ENCODE results near the gene GALNT9. TPM values are rescaled to one million over a fixed set of nuclear protein-coding genes. Genes with fewer than 3 reads are reported as not detected.
A peak's percentile ranks its signal among the peaks of the same experiment; 100 is the strongest.

Gene GALNT9
- total RNA-seq, 1 experiment from 2014 or later, result not detected

DNA sequence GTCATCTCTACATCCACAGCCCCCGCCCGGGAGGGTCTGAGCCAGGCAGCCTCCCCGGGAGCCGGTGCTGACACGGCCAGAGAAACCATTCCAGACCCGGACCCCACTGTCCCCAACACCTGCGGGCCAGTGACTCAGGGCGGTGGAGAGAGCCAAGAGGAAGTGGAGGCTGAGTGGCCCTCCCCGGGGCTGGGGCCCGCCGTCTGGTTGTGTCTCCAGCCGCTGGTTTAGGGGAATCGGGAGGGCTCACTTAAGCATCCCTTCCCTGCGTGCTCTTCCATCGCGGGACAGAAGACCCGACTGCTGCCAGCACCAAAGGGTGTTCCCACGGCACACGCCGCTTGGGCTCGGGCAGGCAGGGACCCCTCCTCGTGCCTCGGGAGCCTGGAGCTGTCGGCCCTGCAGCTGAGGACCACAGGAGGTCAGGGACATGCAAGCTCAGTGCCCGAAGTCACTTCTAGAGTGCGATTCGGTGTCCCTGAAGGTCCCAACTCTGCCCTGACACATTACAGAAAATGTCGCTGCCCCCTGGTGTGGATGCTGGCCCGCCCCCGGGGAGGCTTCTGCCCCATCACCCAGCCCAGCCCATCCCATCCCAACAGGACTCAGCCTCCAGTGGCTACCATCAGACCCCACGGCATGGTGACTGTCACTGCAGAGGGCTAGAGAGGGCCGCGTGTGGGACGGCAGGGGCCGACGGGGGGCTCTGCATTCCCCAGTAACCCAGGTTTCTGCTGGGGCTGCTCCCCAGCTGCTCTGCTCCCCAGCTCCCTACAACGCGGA, 50.8 kb downstream of the GALNT9 start:
- Histone ChIP-seq H3K27ac (no peak overlapping the region), H3K27me3 (replicated peaks) (peaks cover 22% of the 10 kb centered on the region), H3K4me1 (replicated peaks) (no peaks in the 10 kb centered on the region), H3K4me3 (no peak overlapping the region), H3K36me3 (no peaks in the 10 kb centered on the region), H3K9me3 (replicated peaks) (no peaks in the 10 kb centered on the region)
- DNase-seq (ENCODE audit: low read depth in 1 of 2, low spot score in 2 of 2), result no peak

DNA sequence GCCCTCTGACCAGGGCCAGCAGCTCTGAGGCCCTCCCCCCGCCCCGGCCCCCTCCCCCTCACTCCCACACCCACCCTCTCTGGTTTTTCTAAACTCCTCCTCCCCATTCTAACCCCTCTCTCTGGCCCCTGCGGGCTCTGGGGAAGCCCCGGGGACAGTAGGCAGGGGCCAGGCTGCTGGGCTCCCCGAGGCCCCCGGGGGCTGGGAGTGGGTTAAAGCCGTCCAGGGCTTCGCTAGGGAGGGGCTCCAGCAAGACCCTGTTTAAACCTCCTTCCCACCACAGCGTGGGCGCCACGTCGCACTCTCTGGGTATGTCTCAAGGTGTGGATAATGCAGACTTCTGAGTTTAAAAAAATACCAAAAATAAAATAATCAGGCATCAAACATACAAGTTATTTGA, 51.4 kb downstream of the GALNT9 start:
- no peaks in the 10 kb centered on the region for H3K4me1 ChIP-seq (replicated peaks)
- H3K27ac ChIP-seq, result no peak overlapping the region
- no peaks in the 10 kb centered on the region for H3K36me3 ChIP-seq
- H3K27me3 ChIP-seq (replicated peaks), result peaks cover 22% of the 10 kb centered on the region
- no peak for DNase-seq (ENCODE audit: low read depth in 1 of 2, low spot score in 2 of 2)
- H3K4me3 ChIP-seq, result no peak overlapping the region
- no peaks in the 10 kb centered on the region for H3K9me3 ChIP-seq (replicated peaks)

DNA sequence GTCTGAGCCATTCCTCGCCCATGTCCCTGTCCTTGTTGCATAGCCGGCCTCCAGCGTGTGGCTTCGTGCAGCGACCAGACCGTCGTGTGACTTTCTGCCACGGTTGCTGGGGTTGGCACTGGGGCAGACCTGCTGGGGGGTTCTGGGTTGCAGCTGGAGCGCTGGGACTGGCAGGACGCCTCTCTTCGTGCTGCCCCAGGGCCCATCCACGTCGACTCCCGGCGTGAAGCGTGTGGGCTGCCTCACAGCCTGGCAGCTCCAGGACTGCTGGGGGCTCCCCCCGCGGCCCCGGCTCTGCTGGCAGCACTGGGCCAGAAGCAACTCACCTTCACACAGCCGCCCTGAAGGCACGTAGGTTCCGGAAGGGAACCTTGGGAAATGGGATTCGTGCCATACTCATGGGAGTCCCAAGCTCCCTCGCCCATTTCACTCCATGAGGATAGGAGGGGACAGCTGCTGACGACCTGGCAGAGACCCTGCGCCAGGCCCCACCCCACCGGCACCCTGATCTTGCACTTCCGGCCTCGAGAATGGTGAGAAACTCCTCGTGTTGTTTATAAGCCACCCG, 51.9 kb downstream of the GALNT9 start:
- DNase-seq (ENCODE audit: low read depth in 1 of 2, low spot score in 2 of 2), result no peak
- Histone ChIP-seq H3K4me3 (no peak overlapping the region), H3K9me3 (replicated peaks) (no peaks in the 10 kb centered on the region), H3K27me3 (replicated peaks) (peaks cover 23% of the 10 kb centered on the region), H3K27ac (no peak overlapping the region), H3K36me3 (no peaks in the 10 kb centered on the region), H3K4me1 (replicated peaks) (no peaks in the 10 kb centered on the region)

DNA sequence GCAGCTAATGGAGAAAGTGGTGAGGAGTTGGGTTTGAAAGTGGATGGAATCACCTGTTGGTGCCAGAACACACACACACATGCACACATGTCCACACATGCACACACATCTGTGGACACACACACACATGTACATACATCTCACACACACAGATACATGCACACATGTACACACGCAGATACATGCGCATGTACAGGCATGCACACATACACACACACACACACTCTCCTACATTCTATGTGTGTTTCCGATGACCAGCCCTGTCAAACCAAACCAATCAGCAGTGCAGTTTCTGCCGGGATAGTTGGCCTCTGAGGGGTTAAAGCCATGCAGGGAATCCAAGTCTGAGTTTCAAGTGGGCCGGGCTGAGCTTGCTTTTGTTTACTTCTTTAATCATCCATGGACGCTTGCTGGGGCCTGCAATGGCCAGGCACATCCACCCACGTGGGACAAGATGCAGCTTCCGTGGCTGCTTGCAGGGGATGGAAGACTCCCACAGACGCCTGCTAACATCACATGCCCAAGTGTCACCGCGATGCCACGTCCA, 52.5 kb downstream of the GALNT9 start:
- H3K4me3 ChIP-seq, result no peak overlapping the region
- peaks cover 26% of the 10 kb centered on the region for H3K27me3 ChIP-seq (replicated peaks)
- no peaks in the 10 kb centered on the region for H3K9me3 ChIP-seq (replicated peaks)
- no peak for DNase-seq (ENCODE audit: low read depth in 1 of 2, low spot score in 2 of 2)
- no peaks in the 10 kb centered on the region for H3K4me1 ChIP-seq (replicated peaks)
- no peaks in the 10 kb centered on the region for H3K36me3 ChIP-seq
- H3K27ac ChIP-seq, result no peak overlapping the region

DNA sequence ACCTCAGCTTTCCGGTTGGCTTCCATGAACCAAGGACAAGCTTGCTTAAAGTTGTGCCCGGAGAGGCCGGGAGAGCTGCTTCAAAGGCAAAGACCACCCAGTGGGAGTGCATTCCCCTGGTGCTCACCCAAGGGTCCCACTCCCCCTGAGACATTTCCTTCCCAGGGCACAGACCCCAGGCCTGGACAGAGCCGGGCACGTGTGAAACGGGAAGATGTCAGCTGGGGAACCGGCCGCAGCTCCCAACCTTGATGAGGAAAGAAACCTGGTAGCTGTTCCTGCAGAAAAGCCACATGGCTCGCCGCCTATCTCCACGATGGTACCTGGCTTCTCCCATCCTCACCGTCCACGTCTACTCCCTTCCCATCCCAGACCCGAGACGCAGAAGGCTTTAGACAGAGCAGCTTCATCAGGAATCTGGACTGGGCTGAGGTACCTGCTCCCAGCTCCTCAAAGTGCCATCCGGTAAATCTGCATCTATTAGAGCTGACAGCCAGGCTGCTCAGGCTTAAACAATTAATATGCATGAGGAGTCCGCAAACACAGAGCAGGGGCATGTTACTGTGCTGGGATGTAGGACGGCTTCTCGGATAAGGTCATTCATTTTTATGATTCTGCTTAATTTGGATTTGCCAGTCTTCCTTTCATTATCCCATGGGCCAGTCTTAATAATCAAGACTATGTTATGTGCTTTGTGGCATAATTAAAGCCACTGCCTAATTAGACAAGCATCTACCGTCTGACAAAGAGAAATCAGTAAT, 53.1 kb downstream of the GALNT9 start:
- H3K27ac ChIP-seq, result no peak overlapping the region
- H3K9me3 ChIP-seq (replicated peaks), result no peaks in the 10 kb centered on the region
- no peak for DNase-seq (ENCODE audit: low read depth in 1 of 2, low spot score in 2 of 2)
- no peak overlapping the region for H3K4me3 ChIP-seq
- peaks cover 30% of the 10 kb centered on the region for H3K27me3 ChIP-seq (replicated peaks)
- H3K4me1 ChIP-seq (replicated peaks), result no peaks in the 10 kb centered on the region
- no peaks in the 10 kb centered on the region for H3K36me3 ChIP-seq

DNA sequence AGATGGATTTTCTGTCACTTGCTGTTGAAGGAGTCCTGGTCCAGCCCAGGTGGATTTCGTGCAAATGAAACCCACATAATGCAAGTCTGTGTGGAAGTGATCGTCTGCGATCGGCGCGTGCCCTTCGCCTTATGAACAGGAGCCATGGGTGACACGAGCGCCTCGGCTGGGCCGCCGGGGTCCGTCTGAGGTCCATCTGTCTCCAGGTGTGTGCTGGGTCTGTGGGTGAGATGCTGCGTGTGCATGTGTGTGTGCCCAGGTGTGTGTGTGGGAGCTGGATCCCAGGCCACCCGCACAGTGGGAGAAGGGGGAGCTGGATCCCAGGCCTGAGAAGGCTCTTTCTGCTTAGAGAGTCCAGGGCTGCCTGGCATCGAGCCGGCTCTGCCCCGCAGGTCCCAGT, 53.8 kb downstream of the GALNT9 start:
- no peak for DNase-seq (ENCODE audit: low read depth in 1 of 2, low spot score in 2 of 2)
- Histone ChIP-seq H3K36me3 (no peaks in the 10 kb centered on the region), H3K4me1 (replicated peaks) (no peaks in the 10 kb centered on the region), H3K27ac (no peak overlapping the region), H3K4me3 (no peak overlapping the region), H3K27me3 (replicated peaks) (peaks cover 33% of the 10 kb centered on the region), H3K9me3 (replicated peaks) (no peaks in the 10 kb centered on the region)

DNA sequence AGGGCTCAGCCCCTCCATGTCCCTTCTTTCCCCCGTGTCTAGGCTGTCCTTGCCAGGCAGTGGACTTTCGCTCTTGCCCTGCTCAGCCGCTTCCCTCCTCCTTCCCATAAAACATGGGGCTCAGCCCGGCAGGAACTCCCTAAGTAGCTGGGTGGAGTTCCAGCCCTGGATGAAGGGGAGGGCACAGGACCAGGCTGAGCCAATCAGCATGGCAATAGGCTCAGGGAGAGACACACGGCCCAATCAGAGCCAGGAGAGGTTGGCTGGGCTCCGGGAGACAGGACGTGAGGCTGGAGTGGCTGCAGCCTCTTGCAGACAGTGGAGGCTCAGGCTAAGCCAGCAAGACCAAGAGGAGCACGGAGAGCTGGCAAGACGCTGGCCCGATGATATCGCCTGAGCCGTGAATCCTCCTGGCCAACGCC, 54.3 kb downstream of the GALNT9 start:
- no peak overlapping the region for H3K4me3 ChIP-seq
- no peaks in the 10 kb centered on the region for H3K4me1 ChIP-seq (replicated peaks)
- no peaks in the 10 kb centered on the region for H3K36me3 ChIP-seq
- peaks cover 37% of the 10 kb centered on the region for H3K27me3 ChIP-seq (replicated peaks)
- H3K27ac ChIP-seq, result no peak overlapping the region
- no peaks in the 10 kb centered on the region for H3K9me3 ChIP-seq (replicated peaks)
- DNase-seq (ENCODE audit: low read depth in 1 of 2, low spot score in 2 of 2), result peak in 1 of 2 experiments; percentile 23

DNA sequence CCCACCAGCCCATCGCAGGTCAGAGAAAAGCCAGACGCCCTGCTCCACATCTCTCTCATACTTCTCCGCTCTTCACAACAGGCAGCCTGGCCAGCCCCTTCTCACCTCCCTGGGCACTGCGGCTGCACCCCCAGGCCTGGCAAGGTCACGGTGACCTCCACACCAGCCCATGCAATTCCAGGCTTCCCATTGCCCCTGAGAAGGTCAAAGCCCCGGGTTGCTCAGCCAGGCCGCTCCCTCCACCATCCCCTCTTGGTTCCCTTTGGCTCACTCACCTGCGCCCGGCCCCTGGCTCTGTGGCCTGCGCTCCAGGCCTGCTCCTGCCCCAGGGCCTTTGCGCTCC, 55.4 kb downstream of the GALNT9 start:
- Histone ChIP-seq H3K9me3 (replicated peaks) (no peaks in the 10 kb centered on the region), H3K27me3 (replicated peaks) (peaks cover 36% of the 10 kb centered on the region), H3K27ac (no peak overlapping the region), H3K36me3 (no peaks in the 10 kb centered on the region), H3K4me1 (replicated peaks) (no peaks in the 10 kb centered on the region), H3K4me3 (no peak overlapping the region)
- no peak for DNase-seq (ENCODE audit: low read depth in 1 of 2, low spot score in 2 of 2)

DNA sequence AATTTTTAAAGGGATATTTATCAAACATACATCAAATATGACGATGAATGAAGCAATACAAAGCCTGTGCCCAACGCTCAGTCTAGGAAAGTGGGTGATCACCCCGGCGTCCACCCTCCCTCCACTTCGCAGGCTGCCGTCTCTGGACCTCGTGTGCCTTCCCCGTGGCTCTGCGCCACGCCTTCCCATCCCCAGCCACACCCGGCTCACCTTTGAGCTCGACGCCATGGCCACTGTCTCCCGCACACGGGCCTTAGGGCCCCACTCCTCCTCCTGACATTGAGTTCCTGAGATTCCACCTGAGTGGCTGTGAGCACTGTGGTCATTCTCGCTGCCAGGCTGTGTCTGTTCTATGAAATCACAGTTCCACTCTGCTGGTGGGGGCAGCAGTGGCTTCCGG, 56.7 kb downstream of the GALNT9 start:
- Histone ChIP-seq H3K36me3 (no peaks in the 10 kb centered on the region), H3K4me1 (replicated peaks) (no peaks in the 10 kb centered on the region), H3K9me3 (replicated peaks) (no peaks in the 10 kb centered on the region), H3K27ac (no peak overlapping the region), H3K4me3 (no peak overlapping the region), H3K27me3 (replicated peaks) (peaks cover 40% of the 10 kb centered on the region)
- no peak for DNase-seq (ENCODE audit: low read depth in 1 of 2, low spot score in 2 of 2)

DNA sequence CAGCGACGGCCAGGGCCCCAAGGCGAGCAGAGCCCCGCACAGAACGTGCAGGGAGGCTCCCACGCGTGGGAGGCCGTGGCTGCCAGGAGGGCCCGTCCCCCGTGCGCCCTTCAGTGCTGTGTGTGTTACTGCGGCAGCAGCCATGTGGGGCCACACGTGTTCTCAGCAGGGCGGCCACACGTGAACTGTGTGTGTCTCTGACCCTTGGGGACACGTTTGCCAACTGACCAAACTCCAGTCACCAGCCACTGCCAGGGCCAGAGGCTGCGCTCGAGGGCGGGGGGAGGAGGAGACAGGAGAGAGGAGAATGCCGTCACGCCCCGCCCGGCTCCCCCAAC, 57.7 kb downstream of the GALNT9 start:
- Histone ChIP-seq H3K4me3 (no peak overlapping the region), H3K27me3 (replicated peaks) (peaks cover 32% of the 10 kb centered on the region), H3K27ac (no peak overlapping the region), H3K4me1 (replicated peaks) (no peaks in the 10 kb centered on the region), H3K9me3 (replicated peaks) (no peaks in the 10 kb centered on the region), H3K36me3 (no peaks in the 10 kb centered on the region)
- DNase-seq (ENCODE audit: low read depth in 1 of 2, low spot score in 2 of 2), result no peak

DNA sequence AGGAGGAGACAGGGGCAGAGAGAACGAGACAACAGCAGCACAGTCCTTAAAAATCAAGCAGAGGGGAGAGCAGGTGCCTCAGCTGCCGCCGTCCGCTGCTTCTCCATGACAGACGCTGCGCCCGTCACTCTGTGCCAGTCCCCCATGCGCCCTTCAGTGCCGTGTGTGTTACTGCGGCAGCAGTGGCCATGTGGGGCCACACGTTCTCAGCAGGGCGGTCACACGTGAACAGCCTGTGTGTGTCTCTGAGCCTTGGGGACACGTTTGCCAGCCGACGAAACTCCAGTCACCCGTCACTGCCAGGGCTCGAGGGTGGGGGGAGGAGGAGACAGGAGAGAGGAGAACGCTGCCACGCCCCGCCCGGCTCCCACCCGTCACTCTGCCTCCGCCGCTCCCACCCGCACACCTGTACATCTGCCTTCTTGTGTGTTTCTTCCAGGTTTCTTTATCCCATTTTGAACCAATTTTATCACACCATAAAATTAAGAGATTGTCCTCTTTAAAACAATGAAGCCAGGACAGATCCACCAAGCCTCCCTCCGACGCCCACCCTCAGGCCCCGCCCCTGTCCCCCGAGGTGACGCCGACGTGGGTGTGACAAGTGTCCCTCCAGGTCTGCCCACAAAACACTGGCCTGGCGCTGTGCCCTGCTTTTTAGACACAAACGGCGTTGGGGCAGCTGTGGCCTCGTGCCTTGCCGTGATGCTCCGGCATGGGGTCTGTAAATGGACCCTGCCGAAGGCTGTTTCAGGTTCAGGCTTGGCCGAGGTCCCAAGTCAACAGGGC, 58.2 kb downstream of the GALNT9 start:
- no peak for DNase-seq (ENCODE audit: low read depth in 1 of 2, low spot score in 2 of 2)
- Histone ChIP-seq H3K27me3 (replicated peaks) (peaks cover 28% of the 10 kb centered on the region), H3K4me1 (replicated peaks) (no peaks in the 10 kb centered on the region), H3K36me3 (no peaks in the 10 kb centered on the region), H3K4me3 (no peak overlapping the region), H3K27ac (no peak overlapping the region), H3K9me3 (replicated peaks) (no peaks in the 10 kb centered on the region)

DNA sequence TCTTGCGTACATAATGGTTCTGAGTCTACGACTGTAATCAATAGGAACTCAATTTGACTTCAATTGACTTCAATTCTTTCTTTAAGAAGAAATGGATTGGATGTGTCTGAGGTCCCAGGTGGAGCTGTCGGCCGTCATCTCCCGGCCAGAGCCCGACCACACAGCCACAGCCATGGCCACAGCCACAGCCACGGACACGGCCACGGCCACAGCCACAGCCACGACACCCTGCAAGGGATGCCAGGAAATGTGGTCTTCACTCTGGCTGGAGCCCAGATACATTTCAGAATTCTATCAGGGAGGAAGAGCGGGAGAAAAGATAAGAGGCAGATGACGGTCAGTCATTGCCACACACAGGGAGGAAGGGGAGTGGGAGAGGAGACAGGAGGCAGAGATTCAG, 58.9 kb downstream of the GALNT9 start:
- Histone ChIP-seq H3K4me3 (no peak overlapping the region), H3K36me3 (no peaks in the 10 kb centered on the region), H3K9me3 (replicated peaks) (no peaks in the 10 kb centered on the region), H3K27me3 (replicated peaks) (peaks cover 28% of the 10 kb centered on the region), H3K4me1 (replicated peaks) (no peaks in the 10 kb centered on the region), H3K27ac (no peak overlapping the region)
- no peak for DNase-seq (ENCODE audit: low read depth in 1 of 2, low spot score in 2 of 2)

DNA sequence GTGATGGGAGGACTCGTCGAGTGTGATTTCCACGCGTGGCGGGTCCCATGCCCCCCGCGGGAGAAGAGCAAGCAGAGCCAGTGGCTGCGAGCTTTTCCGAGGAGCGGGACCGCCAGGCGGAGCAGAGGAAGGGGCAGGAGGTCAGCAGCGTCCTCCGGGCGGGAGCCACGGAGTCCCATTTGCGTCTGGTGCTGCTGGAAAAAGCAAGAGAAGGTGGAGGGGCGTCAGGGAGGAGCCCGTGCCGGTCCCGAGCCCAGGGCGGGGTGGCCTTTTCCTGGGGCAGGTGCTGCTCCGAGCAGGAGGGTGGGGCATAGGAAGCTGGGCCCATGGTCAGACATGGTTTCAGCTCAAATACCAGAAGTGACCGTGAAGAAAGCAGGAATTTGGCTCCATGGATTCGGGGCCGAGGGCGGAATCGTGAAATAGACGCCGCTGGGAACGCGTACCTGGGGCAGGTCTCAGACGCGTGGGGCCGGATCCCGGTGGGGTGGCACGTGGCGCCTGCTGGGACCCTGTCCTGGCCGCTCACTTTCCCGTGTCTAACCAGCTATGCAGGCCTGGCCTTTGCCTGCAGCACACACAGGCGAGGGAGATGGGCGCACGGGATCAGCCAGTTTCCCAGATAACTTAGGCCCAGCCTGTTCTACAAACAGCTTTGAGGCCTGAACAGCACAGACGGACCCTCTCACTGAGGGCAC, 60.0 kb downstream of the GALNT9 start:
- Histone ChIP-seq H3K36me3 (no peaks in the 10 kb centered on the region), H3K27me3 (replicated peaks) (peaks cover 28% of the 10 kb centered on the region), H3K4me1 (replicated peaks) (no peaks in the 10 kb centered on the region), H3K27ac (no peak overlapping the region), H3K4me3 (no peak overlapping the region), H3K9me3 (replicated peaks) (no peaks in the 10 kb centered on the region)
- no peak for DNase-seq (ENCODE audit: low read depth in 1 of 2, low spot score in 2 of 2)
